C4-2B (cell line): ENCODE measurements around the gene DCTPP1.

Source experiments
- CTCF ChIP-seq: fragments of 450-650 bp; conservative IDR thresholded peaks from 2 replicates; pipeline ENCODE4 v1.5.1; 2017; ENCODE audit warnings: mild to moderate bottlenecking
- ZFX ChIP-seq: fragments of 450-650 bp; IDR thresholded peaks from 2 replicates; pipeline ENCODE4 v1.6.1; 2017

- TF ChIP-seq CTCF (no peak), ZFX (no peak)
These were observed 23.1 kb downstream of the DCTPP1 start for GRCh38 chr16:30406795-30407101.
